ENCODE data around the gene NKAIN2.

NKAIN2 gene

GRCh38 chr6:123803504-123804013, at the start of gene NKAIN2:
Gene NKAIN2, plus strand, starts transcription at chr6:123803865.
- no peak for DNase-seq

GRCh38 chr6:123759472-123759871, 44.2 kb upstream of the NKAIN2 start:
- DNase-seq: no peak

- no peak for DNase-seq
Observed at GRCh38 chr6:123763904-123764303, 39.8 kb upstream of the NKAIN2 start.

- DNase-seq: no peak
Observed at GRCh38 chr6:123764722-123765121, 38.9 kb upstream of the NKAIN2 start.

GRCh38 chr6:123768921-123769320, 34.7 kb upstream of the NKAIN2 start:
- DNase-seq: no peak

GRCh38 chr6:123769431-123769830, 34.2 kb upstream of the NKAIN2 start:
- no peak for DNase-seq

GRCh38 chr6:123770247-123770949, 33.3 kb upstream of the NKAIN2 start:
- DNase-seq: no peak

- DNase-seq: no peak
Observed at GRCh38 chr6:123771126-123771525, 32.5 kb upstream of the NKAIN2 start.

GRCh38 chr6:123777563-123777962, 26.1 kb upstream of the NKAIN2 start:
- no peak for DNase-seq

GRCh38 chr6:123780021-123780420, 23.6 kb upstream of the NKAIN2 start:
- no peak for DNase-seq

- DNase-seq: no peak
Observed at GRCh38 chr6:123784330-123784729, 19.3 kb upstream of the NKAIN2 start.

GRCh38 chr6:123785039-123785438, 18.6 kb upstream of the NKAIN2 start:
- DNase-seq: no peak

- no peak for DNase-seq
Observed at GRCh38 chr6:123788319-123788718, 15.3 kb upstream of the NKAIN2 start.

- DNase-seq: no peak
Observed at GRCh38 chr6:123794190-123794589, 9.5 kb upstream of the NKAIN2 start.

- no peak for DNase-seq
Observed at GRCh38 chr6:123794799-123795198, 8.9 kb upstream of the NKAIN2 start.

- no peak for DNase-seq
Observed at GRCh38 chr6:123801067-123801466, 2.6 kb upstream of the NKAIN2 start.

GRCh38 chr6:123802351-123802696, 1.3 kb upstream of the NKAIN2 start:
- DNase-seq: no peak

GRCh38 chr6:123802697-123803503, 765 bp upstream of the NKAIN2 start:
- peak; percentile 39 for DNase-seq

- peak; percentile 0 for DNase-seq
Observed at GRCh38 chr6:123804014-123804786, 535 bp downstream of the NKAIN2 start.

- no peak for DNase-seq
Observed at GRCh38 chr6:123804787-123805540, 1.3 kb downstream of the NKAIN2 start.

- DNase-seq: no peak
Observed at GRCh38 chr6:123805921-123806320, 2.3 kb downstream of the NKAIN2 start.

- no peak for DNase-seq
Observed at GRCh38 chr6:123806561-123806960, 2.9 kb downstream of the NKAIN2 start.

- no peak for DNase-seq
Observed at GRCh38 chr6:123808556-123808955, 4.9 kb downstream of the NKAIN2 start.

Measured in activated CD4-positive, alpha-beta T cell treated with anti-CD3 and anti-CD28 coated beads, Interleukin-2, amount 50 U/mL, for 1 hour (primary cell).